Thoracic aorta (tissue), 2 donors: Measurements from ENCODE around the gene MUC20. TPM values are rescaled to one million over a fixed set of nuclear protein-coding genes. Genes with fewer than 3 reads are reported as not detected.
"Not testable (repeated sequence)": the region's sequence is repeated elsewhere in the genome, so short reads cannot be mapped to it uniquely, and the experiment has no call there.

ENCODE experiments used
- ATAC-seq: fragments of 150-250 bp; one replicate; pipeline ENCODE4 v1.8.0; 2017; ENCODE audit warnings: low read depth; ENCODE audit not compliant: insufficient number of reproducible peaks, low FRiP score
- DNase-seq: peaks from one replicate; pipeline ENCODE4 v3.0.0-alpha.2; 2020; ENCODE audit warnings: low spot score
- H3K27ac ChIP-seq, 2 donors: fragments of 200-600 bp; sonication (generic); 1 replicate in 1 of 2; 2 replicates in 1 of 2; pipeline ENCODE4 v1.5.1; 2016; ENCODE audit warnings: mild to moderate bottlenecking in 2 of 2, moderate library complexity in 2 of 2
- H3K27me3 ChIP-seq: fragments of 200-600 bp; sonication (generic); replicated peaks from 2 replicates; pipeline ENCODE4 v1.6.0; 2016; ENCODE audit warnings: mild to moderate bottlenecking; ENCODE audit not compliant: insufficient read depth
- H3K36me3 ChIP-seq: fragments of 200-600 bp; sonication (generic); one replicate; pipeline ENCODE4 v1.5.1; 2016
- H3K4me1 ChIP-seq, 2 donors: fragments of 200-600 bp; sonication (generic); 1 replicate in 1 of 2; 2 replicates in 1 of 2; pipeline versions ENCODE4 v1.5.1 to v1.6.0; 2016; ENCODE audit warnings: low read depth in 2 of 2, mild to moderate bottlenecking in 1 of 2; ENCODE audit not compliant: control insufficient read depth in 1 of 2
- H3K4me3 ChIP-seq: fragments of 200-600 bp; sonication (generic); 2 replicates; pipeline ENCODE4 v1.5.1; 2016; ENCODE audit warnings: mild to moderate bottlenecking
- H3K9me3 ChIP-seq: fragments of 200-600 bp; sonication (generic); 2 replicates; pipeline ENCODE4 v1.5.1; 2016
- CTCF ChIP-seq: fragments of 200-600 bp; sonication (generic); IDR thresholded peaks from one replicate; pipeline ENCODE4 v1.5.1; 2019; ENCODE audit warnings: antibody characterized with exemption
- total RNA-seq, 2 donors: library from RNA; depleted of rRNA; stranded (reverse); fragments of >200 nt; gene quantifications; one replicate each; pipeline versions ENCODE4 v1.1.0 to v1.2.3, GENCODE V29; 2016

MUC20 gene
- total RNA-seq, 2 donors from 2014 or later, result 3.4 to 6.8 TPM

- Histone ChIP-seq H3K4me1 (no peaks in the 10 kb centered on the region), H3K27ac (no peak overlapping the region), H3K27me3 (no peaks in the 10 kb centered on the region), H3K4me3 (no peak overlapping the region), H3K9me3 (no peaks in the 10 kb centered on the region), H3K36me3 (no peaks in the 10 kb centered on the region)
- DNase-seq (no peak), ATAC-seq (no peak)
- TF ChIP-seq CTCF, result no peak
Observed at GRCh38 chr3:195770081-195770840, 49.5 kb downstream of the MUC20 start.

DNA sequence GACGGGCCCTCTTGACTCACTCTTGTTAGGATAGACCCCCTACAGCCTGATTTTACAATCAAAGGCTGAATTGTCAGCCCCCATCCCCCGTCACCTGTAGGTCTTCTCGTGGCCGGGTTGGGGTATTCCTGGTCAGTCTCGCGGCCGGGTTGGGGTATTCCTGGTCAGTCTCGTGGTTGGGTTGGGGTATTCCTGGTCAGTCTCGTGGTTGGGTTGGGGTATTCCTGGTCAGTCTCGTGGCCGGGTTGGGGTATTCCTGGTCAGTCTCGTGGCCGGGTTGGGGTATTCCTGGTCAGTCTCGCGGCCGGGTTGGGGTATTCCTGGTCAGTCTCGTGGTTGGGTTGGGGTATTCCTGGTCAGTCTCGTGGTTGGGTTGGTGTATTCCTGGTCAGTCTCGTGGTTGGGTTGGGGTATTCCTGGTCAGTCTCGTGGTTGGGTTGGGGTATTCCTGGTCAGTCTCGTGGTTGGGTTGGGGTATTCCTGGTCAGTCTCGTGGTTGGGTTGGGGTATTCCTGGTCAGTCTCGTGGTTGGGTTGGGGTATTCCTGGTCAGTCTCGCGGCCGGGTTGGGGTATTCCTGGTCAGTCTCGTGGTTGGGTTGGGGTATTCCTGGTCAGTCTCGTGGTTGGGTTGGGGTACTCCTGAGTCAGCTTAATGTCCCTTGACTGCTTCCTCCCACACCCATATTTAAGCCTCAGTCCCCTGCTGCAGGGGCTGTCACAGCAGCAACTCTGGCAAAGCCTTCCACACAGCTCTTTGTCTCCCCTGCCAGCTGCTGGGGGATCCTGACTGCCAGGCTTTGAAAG, 50.3 kb downstream of the MUC20 start:
- not testable (repeated sequence) for H3K27ac ChIP-seq, H3K4me3 ChIP-seq, H3K9me3 ChIP-seq, H3K36me3 ChIP-seq, DNase-seq, H3K27me3 ChIP-seq, ATAC-seq, H3K4me1 ChIP-seq

GRCh38 chr3:195771646-195772300, 51.0 kb downstream of the MUC20 start:
- H3K27ac ChIP-seq, result no peak overlapping the region
- no peak overlapping the region for H3K4me3 ChIP-seq
- ATAC-seq (no peak), DNase-seq (no peak)
- no peaks in the 10 kb centered on the region for H3K4me1 ChIP-seq
- no peak for TF ChIP-seq CTCF
- H3K9me3 ChIP-seq, result no peaks in the 10 kb centered on the region
- no peaks in the 10 kb centered on the region for H3K27me3 ChIP-seq
- H3K36me3 ChIP-seq, result no peaks in the 10 kb centered on the region

GRCh38 chr3:195773956-195774537, 53.3 kb downstream of the MUC20 start:
- DNase-seq, result no peak

GRCh38 chr3:195774917-195775316, 54.1 kb downstream of the MUC20 start:
- no peaks in the 10 kb centered on the region for H3K27me3 ChIP-seq
- H3K9me3 ChIP-seq, result no peaks in the 10 kb centered on the region
- TF ChIP-seq CTCF, result no peak
- H3K27ac ChIP-seq, result no peak overlapping the region
- no peak overlapping the region for H3K4me3 ChIP-seq
- no peaks in the 10 kb centered on the region for H3K36me3 ChIP-seq
- DNase-seq (no peak), ATAC-seq (no peak)
- H3K4me1 ChIP-seq, result no peaks in the 10 kb centered on the region

More at GRCh38 chr3:195773956-195774537, 53.3 kb downstream of the MUC20 start:
- Histone ChIP-seq H3K27ac (no peak overlapping the region), H3K4me1 (no peaks in the 10 kb centered on the region), H3K27me3 (no peaks in the 10 kb centered on the region), H3K9me3 (no peaks in the 10 kb centered on the region), H3K36me3 (no peaks in the 10 kb centered on the region), H3K4me3 (no peak overlapping the region)
- ATAC-seq, result no peak
- TF ChIP-seq CTCF, result no peak
